ENCODE results near the gene CYP2J2. TPM values are rescaled to one million over a fixed set of nuclear protein-coding genes. Genes with fewer than 3 reads are reported as not detected.
"Not testable (repeated sequence)": the region's sequence is repeated elsewhere in the genome, so short reads cannot be mapped to it uniquely, and the experiment has no call there.

The CYP2J2 gene
- polyA plus RNA-seq, 1 donor (not counting 4 experiments of a cell fraction or from before 2014, with no cell fraction given), result 6.7 TPM

- H2AFZ ChIP-seq (ENCODE audit: control insufficient read depth, low read length); H3K9ac ChIP-seq (ENCODE audit: control insufficient read depth, extremely low read depth, insufficient read depth, low read length); H3K4me3 ChIP-seq (ENCODE audit: control insufficient read depth in 2 of 3, extremely low read depth in 1 of 3, insufficient read depth in 2 of 3, low read depth in 1 of 3, low read length in 3 of 3); H3K79me2 ChIP-seq (ENCODE audit: control insufficient read depth, insufficient read depth, low read length); FAIRE-seq; H3K4me2 ChIP-seq (ENCODE audit: control insufficient read depth, extremely low read depth, insufficient read depth, low read depth, low read length); DNase-seq (ENCODE audit: low read depth, low spot score); dilution Hi-C loops (cut with MboI; ENCODE audit: extremely low pct_ligation_motif_present, low sequenced_read_pairs); H4K20me1 ChIP-seq (ENCODE audit: control insufficient read depth, extremely low read depth, insufficient read depth, low read length); H3K4me1 ChIP-seq (ENCODE audit: control insufficient read depth, extremely low read depth, insufficient read depth, low read length); H3K36me3 ChIP-seq (ENCODE audit: control insufficient read depth in 2 of 2, extremely low read depth in 1 of 2, insufficient read depth in 2 of 2, low read length in 2 of 2); H3K27me3 ChIP-seq (ENCODE audit: control insufficient read depth, extremely low read depth, insufficient read depth, low read length); H3K9me3 ChIP-seq (ENCODE audit: control insufficient read depth, low read depth, low read length); H3K27ac ChIP-seq (ENCODE audit: control insufficient read depth, insufficient read depth, low read length); H3K9me1 ChIP-seq (ENCODE audit: control insufficient read depth, extremely low read depth, insufficient read depth, low read length): not testable (repeated sequence)
Observed at GRCh38 chr1:59968746-59969145, 42.2 kb upstream of the CYP2J2 start.

GRCh38 chr1:59967780-59968179 is 41.2 kb upstream of the CYP2J2 start:
- no peaks in the 10 kb centered on the region for H3K79me2 ChIP-seq (ENCODE audit: control insufficient read depth, insufficient read depth, low read length)
- H3K4me2 ChIP-seq (ENCODE audit: control insufficient read depth, extremely low read depth, insufficient read depth, low read depth, low read length), result no peak overlapping the region
- no peaks in the 10 kb centered on the region for H3K4me1 ChIP-seq (ENCODE audit: control insufficient read depth, extremely low read depth, insufficient read depth, low read length)
- DNase-seq (ENCODE audit: low read depth, low spot score), result no peak
- no peaks in the 10 kb centered on the region for H4K20me1 ChIP-seq (ENCODE audit: control insufficient read depth, extremely low read depth, insufficient read depth, low read length)
- dilution Hi-C loops (cut with MboI; ENCODE audit: extremely low pct_ligation_motif_present, low sequenced_read_pairs), result no loop called here
- H3K27ac ChIP-seq (ENCODE audit: control insufficient read depth, insufficient read depth, low read length), result no peak overlapping the region
- no peaks in the 10 kb centered on the region for H3K9me1 ChIP-seq (ENCODE audit: control insufficient read depth, extremely low read depth, insufficient read depth, low read length)
- no peaks in the 10 kb centered on the region for H3K9me3 ChIP-seq (ENCODE audit: control insufficient read depth, low read depth, low read length)
- no peak for FAIRE-seq
- no peak overlapping the region for H3K9ac ChIP-seq (ENCODE audit: control insufficient read depth, extremely low read depth, insufficient read depth, low read length)
- no peak overlapping the region for H2AFZ ChIP-seq (ENCODE audit: control insufficient read depth, low read length)
- H3K36me3 ChIP-seq (ENCODE audit: control insufficient read depth in 2 of 2, extremely low read depth in 1 of 2, insufficient read depth in 2 of 2, low read length in 2 of 2), result no peaks in the 10 kb centered on the region
- no peak for TF ChIP-seq CTCF (optimal IDR thresholded peaks at IDR 0.05 in 1 of 3, IDR thresholded peaks at IDR 0.05 in 1 of 3, conservative IDR thresholded peaks at IDR 0.05 in 1 of 3; ENCODE audit: extremely low read depth in 1 of 3, insufficient read depth in 2 of 3, low read length in 3 of 3)
- TF ChIP-seq EZH2 (IDR thresholded peaks at IDR 0.05; ENCODE audit: low read length), result no peak
- peaks cover 4% of the 10 kb centered on the region for H3K27me3 ChIP-seq (ENCODE audit: control insufficient read depth, extremely low read depth, insufficient read depth, low read length)
- no peak overlapping the region for H3K4me3 ChIP-seq (ENCODE audit: control insufficient read depth in 2 of 3, extremely low read depth in 1 of 3, insufficient read depth in 2 of 3, low read depth in 1 of 3, low read length in 3 of 3)

GRCh38 chr1:59967141-59967697 is 40.6 kb upstream of the CYP2J2 start:
- TF ChIP-seq CTCF (optimal IDR thresholded peaks at IDR 0.05 in 1 of 3, IDR thresholded peaks at IDR 0.05 in 1 of 3, conservative IDR thresholded peaks at IDR 0.05 in 1 of 3; ENCODE audit: extremely low read depth in 1 of 3, insufficient read depth in 2 of 3, low read length in 3 of 3) (no peak), EZH2 (IDR thresholded peaks at IDR 0.05; ENCODE audit: low read length) (no peak)
- Histone ChIP-seq H3K36me3 (ENCODE audit: control insufficient read depth in 2 of 2, extremely low read depth in 1 of 2, insufficient read depth in 2 of 2, low read length in 2 of 2) (no peaks in the 10 kb centered on the region), H3K4me2 (ENCODE audit: control insufficient read depth, extremely low read depth, insufficient read depth, low read depth, low read length) (no peak overlapping the region), H3K9me1 (ENCODE audit: control insufficient read depth, extremely low read depth, insufficient read depth, low read length) (no peaks in the 10 kb centered on the region), H3K9me3 (ENCODE audit: control insufficient read depth, low read depth, low read length) (no peaks in the 10 kb centered on the region), H2AFZ (ENCODE audit: control insufficient read depth, low read length) (no peak overlapping the region), H4K20me1 (ENCODE audit: control insufficient read depth, extremely low read depth, insufficient read depth, low read length) (no peaks in the 10 kb centered on the region), H3K9ac (ENCODE audit: control insufficient read depth, extremely low read depth, insufficient read depth, low read length) (no peak overlapping the region), H3K4me1 (ENCODE audit: control insufficient read depth, extremely low read depth, insufficient read depth, low read length) (no peaks in the 10 kb centered on the region), H3K27ac (ENCODE audit: control insufficient read depth, insufficient read depth, low read length) (no peak overlapping the region), H3K4me3 (ENCODE audit: control insufficient read depth in 2 of 3, extremely low read depth in 1 of 3, insufficient read depth in 2 of 3, low read depth in 1 of 3, low read length in 3 of 3) (no peak overlapping the region), H3K79me2 (ENCODE audit: control insufficient read depth, insufficient read depth, low read length) (no peaks in the 10 kb centered on the region), H3K27me3 (ENCODE audit: control insufficient read depth, extremely low read depth, insufficient read depth, low read length) (peaks cover 4% of the 10 kb centered on the region)
- dilution Hi-C loops (cut with MboI; ENCODE audit: extremely low pct_ligation_motif_present, low sequenced_read_pairs), result no loop called here
- FAIRE-seq (peak; percentile 5), DNase-seq (ENCODE audit: low read depth, low spot score) (no peak)

All from keratinocyte (primary cell).